Left ventricle myocardium inferior (tissue), 1 donor: ENCODE data around the gene PLCD1. TPM values are rescaled to one million over a fixed set of nuclear protein-coding genes. Genes with fewer than 3 reads are reported as not detected.
"Not testable (repeated sequence)": the region's sequence is repeated elsewhere in the genome, so short reads cannot be mapped to it uniquely, and the experiment has no call there.

ENCODE experiments used
- DNase-seq: peaks from one replicate; pipeline ENCODE4 v3.0.0-alpha.2; 2020
- H3K27ac ChIP-seq: fragments of 200-600 bp; replicated peaks from 2 replicates; pipeline ENCODE4 v1.8.0; 2021
- H3K27me3 ChIP-seq: fragments of 200-600 bp; 2 replicates; pipeline ENCODE4 v1.8.0; 2021; ENCODE audit warnings: low read depth
- H3K36me3 ChIP-seq: fragments of 200-600 bp; 2 replicates; pipeline ENCODE4 v1.8.0; 2021
- H3K4me1 ChIP-seq: fragments of 200-600 bp; 2 replicates; pipeline ENCODE4 v1.8.0; 2021
- H3K4me3 ChIP-seq: fragments of 200-600 bp; 2 replicates; pipeline ENCODE4 v1.8.0; 2021; ENCODE audit warnings: mild to moderate bottlenecking, moderate library complexity
- H3K9me3 ChIP-seq: fragments of 200-600 bp; replicated peaks from 2 replicates; pipeline ENCODE4 v1.8.0; 2021
- CTCF ChIP-seq: fragments of 200-600 bp; IDR thresholded peaks from 2 replicates; pipeline ENCODE4 v1.8.0; 2021; ENCODE audit warnings: antibody characterized with exemption, mild to moderate bottlenecking, borderline replicate concordance
- intact Hi-C: fragments of 100-400 bp; cut with micrococcal nuclease; formaldehyde crosslinking; loops from one replicate; pipeline ENCODE4 v1.11.0; 2022
- total RNA-seq: library from RNA; stranded (reverse); fragmentation: NEBNext Ultra II Directional; extraction: Animal tissue kit (Norgen Biotek cat#: 25700); gene quantifications from one replicate; pipeline ENCODE4 v1.2.1, GENCODE V29; 2021
- donor health status: DM: no; HTN: yes; CAD: no; lungs with severe emphysema.

The PLCD1 gene
- total RNA-seq, 1 donor from 2014 or later = 10.3 TPM

- Histone ChIP-seq H3K36me3 (no peaks in the 10 kb centered on the region), H3K4me3 (no peak overlapping the region), H3K27me3 (no peaks in the 10 kb centered on the region), H3K9me3 (no peaks in the 10 kb centered on the region), H3K27ac (no peak overlapping the region), H3K4me1 (peaks cover 25% of the 10 kb centered on the region)
- TF ChIP-seq CTCF = no peak
- DNase-seq = no peak
- intact Hi-C loops = no loop called here
Observed at GRCh38 chr3:37991823-37992222, 37.6 kb downstream of the PLCD1 start.

- Histone ChIP-seq H3K4me3 (no peak overlapping the region), H3K36me3 (no peaks in the 10 kb centered on the region), H3K9me3 (no peaks in the 10 kb centered on the region), H3K27me3 (no peaks in the 10 kb centered on the region), H3K4me1 (peaks cover 28% of the 10 kb centered on the region), H3K27ac (no peak overlapping the region)
- DNase-seq = no peak
- no peak for TF ChIP-seq CTCF
- intact Hi-C loops = no loop called here
Observed at GRCh38 chr3:37991109-37991508, 38.3 kb downstream of the PLCD1 start.

GRCh38 chr3:37990527-37990926 lies 38.9 kb downstream of the PLCD1 start, which contains the start of gene VILL:
VILL (plus strand) TSS chr3:37990786; CDS start chr3:37993673, 2,887 bp downstream.
- H3K4me1 ChIP-seq = peaks cover 33% of the 10 kb centered on the region
- intact Hi-C loops = no loop called here
- H3K36me3 ChIP-seq = no peaks in the 10 kb centered on the region
- no peak for TF ChIP-seq CTCF
- no peaks in the 10 kb centered on the region for H3K27me3 ChIP-seq
- no peak for DNase-seq
- no peak within 1 kb of the TSS for H3K4me3 ChIP-seq
- no peak within 1 kb of the TSS for H3K27ac ChIP-seq
- H3K9me3 ChIP-seq = no peaks in the 10 kb centered on the region

GRCh38 chr3:37989821-37990480 lies 39.5 kb downstream of the PLCD1 start:
- no peak overlapping the region for H3K4me3 ChIP-seq
- no peaks in the 10 kb centered on the region for H3K36me3 ChIP-seq
- DNase-seq = no peak
- H3K9me3 ChIP-seq = no peaks in the 10 kb centered on the region
- no peak for TF ChIP-seq CTCF
- intact Hi-C loops = no loop called here
- H3K27me3 ChIP-seq = no peaks in the 10 kb centered on the region
- H3K4me1 ChIP-seq = peaks cover 32% of the 10 kb centered on the region
- H3K27ac ChIP-seq = no peak overlapping the region

GRCh38 chr3:37988931-37989525 lies 40.4 kb downstream of the PLCD1 start:
- Histone ChIP-seq H3K27me3 (no peaks in the 10 kb centered on the region), H3K4me1 (peaks cover 25% of the 10 kb centered on the region), H3K27ac (no peak overlapping the region), H3K36me3 (no peaks in the 10 kb centered on the region), H3K4me3 (no peak overlapping the region), H3K9me3 (no peaks in the 10 kb centered on the region)
- TF ChIP-seq CTCF = no peak
- DNase-seq = no peak
- intact Hi-C loops = no loop called here

GRCh38 chr3:37988376-37988775 lies 41.1 kb downstream of the PLCD1 start:
- intact Hi-C loops, H3K36me3 ChIP-seq, H3K9me3 ChIP-seq, H3K4me3 ChIP-seq, H3K27ac ChIP-seq, DNase-seq, H3K27me3 ChIP-seq: not testable (repeated sequence)
- peaks cover 23% of the 10 kb centered on the region for H3K4me1 ChIP-seq
